HL-60 (cell line): ENCODE results near the gene PDCD6IP.

ENCODE experiments used
- POLR2AphosphoS5 ChIP-seq: IDR thresholded peaks from 2 replicates; pipeline ENCODE4 v1.6.1; 2012; ENCODE audit warnings: low read depth
- REST ChIP-seq: IDR thresholded peaks from 2 replicates; pipeline ENCODE4 v1.6.1; 2012; ENCODE audit warnings: low read depth; ENCODE audit not compliant: insufficient replicate concordance
- TF ChIP-seq, protein P1 (sequence below): IDR thresholded peaks from one replicate; pipeline ENCODE4 v1.5.1; 2011; ENCODE audit warnings: low read length, control low read depth, inconsistent platforms; ENCODE audit not compliant: insufficient read depth

GRCh38 chr3:33883538-33883950 lies 85.1 kb downstream of the PDCD6IP start:
- TF ChIP-seq, protein P1, sequence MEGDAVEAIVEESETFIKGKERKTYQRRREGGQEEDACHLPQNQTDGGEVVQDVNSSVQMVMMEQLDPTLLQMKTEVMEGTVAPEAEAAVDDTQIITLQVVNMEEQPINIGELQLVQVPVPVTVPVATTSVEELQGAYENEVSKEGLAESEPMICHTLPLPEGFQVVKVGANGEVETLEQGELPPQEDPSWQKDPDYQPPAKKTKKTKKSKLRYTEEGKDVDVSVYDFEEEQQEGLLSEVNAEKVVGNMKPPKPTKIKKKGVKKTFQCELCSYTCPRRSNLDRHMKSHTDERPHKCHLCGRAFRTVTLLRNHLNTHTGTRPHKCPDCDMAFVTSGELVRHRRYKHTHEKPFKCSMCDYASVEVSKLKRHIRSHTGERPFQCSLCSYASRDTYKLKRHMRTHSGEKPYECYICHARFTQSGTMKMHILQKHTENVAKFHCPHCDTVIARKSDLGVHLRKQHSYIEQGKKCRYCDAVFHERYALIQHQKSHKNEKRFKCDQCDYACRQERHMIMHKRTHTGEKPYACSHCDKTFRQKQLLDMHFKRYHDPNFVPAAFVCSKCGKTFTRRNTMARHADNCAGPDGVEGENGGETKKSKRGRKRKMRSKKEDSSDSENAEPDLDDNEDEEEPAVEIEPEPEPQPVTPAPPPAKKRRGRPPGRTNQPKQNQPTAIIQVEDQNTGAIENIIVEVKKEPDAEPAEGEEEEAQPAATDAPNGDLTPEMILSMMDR = peak; percentile 41
- TF ChIP-seq REST = no peak
- TF ChIP-seq POLR2AphosphoS5 = no peak
